ENCODE results near the gene TRABD.

Gene TRABD

DNA sequence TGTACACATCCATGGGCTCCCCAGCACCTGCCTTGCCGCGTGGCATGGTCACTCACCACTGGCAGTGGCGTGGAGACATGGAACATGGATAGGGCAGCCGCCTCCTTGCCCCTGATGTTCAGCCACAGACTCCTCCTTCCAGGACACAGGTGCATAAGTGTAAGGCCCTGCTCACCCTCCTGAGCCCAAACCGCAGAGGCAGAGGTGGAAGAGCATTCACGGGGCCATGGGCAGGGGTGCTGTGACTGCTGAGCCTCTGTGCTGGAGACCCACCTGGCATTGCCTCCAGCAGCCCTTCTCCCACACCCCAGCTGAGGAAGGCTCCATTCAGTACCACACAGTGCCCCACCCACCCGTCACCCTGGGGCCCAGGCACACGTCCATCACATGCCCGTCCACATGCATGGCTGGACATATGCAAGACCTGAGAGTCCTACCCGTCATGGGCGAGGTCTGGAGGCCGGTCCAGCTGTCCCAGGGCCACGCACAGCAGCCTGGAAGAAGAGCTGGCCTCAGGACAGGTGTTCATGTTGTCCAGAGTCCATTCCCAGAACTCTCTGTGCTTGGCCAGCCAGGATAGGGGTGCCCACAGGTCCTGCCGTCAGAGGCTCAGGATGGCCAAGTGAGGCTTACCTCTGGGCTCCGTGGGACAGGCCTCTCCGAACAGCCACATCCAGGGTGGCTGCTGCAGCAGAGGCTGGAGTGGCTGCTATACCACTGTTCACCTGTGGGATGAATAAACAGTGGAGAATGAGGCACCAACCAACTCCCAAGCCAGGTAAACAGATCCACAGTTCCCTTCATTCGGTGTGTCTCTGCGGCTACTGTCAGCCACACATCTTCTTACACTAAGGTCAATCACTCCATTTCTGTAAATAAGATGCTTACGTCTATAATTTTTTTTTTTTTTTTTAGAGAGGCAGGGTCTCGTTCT, 60.8 kb downstream of the TRABD start:
- DNase-seq = no peak

DNA sequence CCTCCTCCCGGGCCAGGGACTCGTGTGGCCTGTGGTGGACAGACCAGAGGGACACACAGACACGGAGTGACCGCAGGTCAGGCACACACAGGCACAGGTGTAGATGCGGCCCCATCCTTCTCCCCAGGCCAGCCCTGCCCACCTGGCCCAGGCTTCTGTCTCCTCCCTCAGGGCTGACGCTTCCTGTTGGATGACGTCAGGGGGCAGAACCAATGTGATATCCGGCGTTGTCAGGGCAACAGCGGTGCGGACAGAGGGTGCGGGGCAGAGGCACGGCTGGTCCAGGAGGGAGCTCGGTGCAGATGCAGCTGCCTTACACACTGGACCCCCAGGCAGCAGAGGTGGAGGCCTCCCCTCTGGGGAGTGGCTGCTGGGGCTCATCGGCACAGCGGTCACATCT, 62.0 kb downstream of the TRABD start:
- DNase-seq = no peak

DNA sequence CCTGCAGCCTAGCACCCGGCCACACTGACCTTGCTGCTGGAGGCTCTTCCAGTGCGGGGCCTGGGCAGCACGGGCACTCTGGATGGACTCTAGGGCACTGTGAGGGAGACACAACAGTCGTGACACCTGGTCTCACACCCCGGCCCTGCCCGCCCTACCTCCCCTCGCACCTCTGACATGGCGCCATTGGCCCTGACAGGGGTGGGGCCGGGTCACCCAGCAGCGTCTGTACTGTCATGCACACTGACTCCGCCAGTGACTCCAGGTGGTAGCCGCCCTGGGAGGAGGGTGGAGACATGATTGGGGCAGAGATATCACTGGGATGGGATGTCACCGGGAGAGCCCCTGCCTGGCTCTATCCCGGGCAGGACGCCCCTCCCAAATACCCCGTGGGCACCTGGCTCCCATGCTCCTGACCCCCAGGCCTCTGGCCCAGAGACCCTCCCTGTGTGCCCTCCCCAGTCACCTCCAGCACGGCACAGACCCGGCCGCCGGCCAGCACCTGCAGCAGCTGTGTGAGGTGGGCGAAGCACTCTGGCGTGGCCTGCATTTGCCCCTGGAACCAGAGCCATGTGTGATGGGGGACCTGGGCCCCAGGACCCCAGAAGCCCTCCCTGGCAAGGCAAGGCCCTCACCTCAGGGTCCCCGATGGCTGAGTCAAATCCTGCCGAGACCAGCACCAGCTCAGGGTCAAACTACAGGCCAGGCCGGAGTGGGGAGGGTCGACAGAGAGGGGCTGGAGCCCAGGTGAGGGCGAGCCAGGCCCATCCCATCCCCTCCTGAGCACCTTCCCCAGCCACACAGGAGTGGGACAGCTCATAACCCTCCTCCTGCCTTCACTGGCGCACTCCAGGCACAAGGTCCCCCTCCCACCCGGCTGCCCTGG, 62.7 kb downstream of the TRABD start:
- no peak for DNase-seq

All from NCI-H1694 treated with DMSO at 0.1 percent for 48 hours (cell line).